HT1080 (cell line): ENCODE measurements around the gene NPY. TPM values are rescaled to one million over a fixed set of nuclear protein-coding genes. Genes with fewer than 3 reads are reported as not detected.

Source experiments
- DNase-seq: peaks from one replicate; pipeline ENCODE4 v3.0.0-alpha.2; 2015; ENCODE audit warnings: low read depth
- total RNA-seq: library from RNA; depleted of rRNA; stranded (reverse); fragments of >200 nt; shearing (Covaris generic); gene quantifications from 2 replicates; pipeline ENCODE4 v1.2.3, GENCODE V29; 2014

NPY gene
- total RNA-seq, 1 experiment from 2014 or later, result not detected

DNA sequence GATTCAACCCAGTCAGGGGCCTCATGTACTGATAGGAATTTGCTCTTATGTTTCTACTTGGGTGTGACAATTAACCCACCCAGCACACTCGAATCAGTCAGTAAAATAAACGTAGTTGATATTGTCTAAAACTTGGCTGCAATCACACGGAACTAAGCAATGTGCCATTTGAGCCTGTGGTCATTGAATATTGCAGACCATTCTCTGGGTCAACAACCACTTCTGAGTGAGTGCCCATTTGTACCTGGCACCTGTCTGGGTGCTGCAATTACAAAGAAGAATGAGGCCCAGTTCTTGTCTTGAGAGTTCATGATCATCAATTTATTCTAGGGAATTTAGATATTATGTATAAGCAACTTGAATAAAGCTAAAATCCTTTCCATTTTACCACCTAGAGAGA is 29.8 kb downstream of the NPY start:
- DNase-seq, result no peak

- DNase-seq, result no peak
These were observed 32.4 kb downstream of the NPY start for GRCh38 chr7:24316340-24316739.

GRCh38 chr7:24318326-24318725 is 34.3 kb downstream of the NPY start:
- peak; percentile 58 for DNase-seq

DNA sequence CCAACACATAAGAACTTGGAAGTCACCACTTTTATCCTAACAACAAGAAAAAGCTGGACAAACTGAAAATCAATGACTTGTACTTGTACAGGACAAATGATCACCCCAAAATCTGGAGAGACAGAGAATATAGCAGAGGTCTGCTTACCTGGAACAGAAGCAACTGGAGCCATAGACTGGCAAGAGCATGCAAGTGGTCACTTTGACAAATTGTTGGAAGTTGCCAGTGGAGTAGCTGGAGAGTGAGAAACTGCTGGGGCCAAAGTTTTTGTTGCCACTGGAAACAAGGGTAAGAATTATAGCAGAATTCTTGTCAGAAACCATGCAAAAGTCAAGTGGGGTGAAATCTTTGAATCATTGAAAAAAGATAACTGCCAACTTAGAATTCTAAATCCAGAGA is 35.2 kb downstream of the NPY start:
- DNase-seq, result no peak

- DNase-seq, result no peak
These were observed 40.0 kb downstream of the NPY start for GRCh38 chr7:24323961-24324480.

GRCh38 chr7:24325708-24326107 is 41.7 kb downstream of the NPY start:
- DNase-seq, result no peak

GRCh38 chr7:24328050-24328449 is 44.1 kb downstream of the NPY start:
- peak; percentile 10 for DNase-seq

GRCh38 chr7:24328894-24329293 is 44.9 kb downstream of the NPY start:
- DNase-seq, result no peak

DNA sequence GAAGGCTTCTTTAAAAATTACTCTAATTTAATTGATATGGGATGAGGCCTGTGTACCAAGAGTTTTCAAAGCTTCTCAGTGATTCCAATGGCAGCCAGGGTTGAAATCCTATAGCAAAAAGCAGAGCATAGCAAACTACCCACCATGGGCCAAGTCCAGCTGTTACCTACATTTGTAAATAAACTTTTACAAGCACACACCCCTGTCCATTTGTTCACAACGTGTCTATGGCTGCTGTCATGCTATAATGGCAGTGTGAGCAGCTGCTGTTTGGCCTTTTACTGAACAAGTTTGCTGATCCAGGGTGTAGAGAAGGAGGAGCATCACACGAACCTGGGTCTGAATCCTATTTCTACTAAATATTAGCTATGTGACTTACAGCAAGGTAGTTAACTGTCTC is 50.0 kb downstream of the NPY start:
- DNase-seq, result no peak

DNA sequence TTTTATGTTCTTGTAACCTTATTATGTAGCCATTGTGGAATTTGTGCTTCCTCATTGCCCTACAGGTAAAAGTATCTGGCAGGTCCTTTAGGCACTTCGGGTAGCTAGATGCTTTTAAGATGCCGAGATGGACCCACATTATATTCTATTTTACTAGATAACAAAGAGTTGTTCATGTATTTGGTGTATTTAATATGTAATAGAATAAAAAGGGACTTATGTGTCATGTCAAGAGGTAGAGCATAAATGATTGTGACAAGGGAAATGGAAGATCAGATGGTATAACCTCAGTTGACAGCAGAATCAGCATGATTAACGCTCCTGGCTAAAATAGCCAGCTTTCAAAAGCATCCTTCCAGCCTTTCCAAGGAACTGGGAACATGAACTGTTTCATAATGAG is 50.6 kb downstream of the NPY start:
- DNase-seq, result no peak

GRCh38 chr7:24336461-24336860 is 52.5 kb downstream of the NPY start:
- DNase-seq, result peak; percentile 10

DNA sequence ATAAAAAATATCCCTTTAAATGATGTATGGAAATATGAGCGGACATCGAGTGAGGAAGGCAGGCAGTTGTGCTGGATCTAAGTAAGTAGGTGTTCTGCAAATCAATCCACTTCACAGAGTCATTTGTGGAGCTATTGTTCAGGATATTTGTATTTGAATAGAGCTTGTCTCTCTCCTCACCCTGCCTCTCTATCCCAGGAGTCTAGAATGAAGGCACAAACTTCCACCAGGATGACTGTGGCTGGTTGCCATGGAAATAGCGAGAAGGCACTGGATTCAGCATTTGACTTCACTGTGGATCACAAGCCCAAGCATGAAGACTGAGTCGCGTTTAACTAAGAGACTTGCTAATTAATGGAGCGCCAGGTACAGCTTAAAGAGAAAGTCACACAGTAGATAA is 53.2 kb downstream of the NPY start:
- DNase-seq, result no peak

DNA sequence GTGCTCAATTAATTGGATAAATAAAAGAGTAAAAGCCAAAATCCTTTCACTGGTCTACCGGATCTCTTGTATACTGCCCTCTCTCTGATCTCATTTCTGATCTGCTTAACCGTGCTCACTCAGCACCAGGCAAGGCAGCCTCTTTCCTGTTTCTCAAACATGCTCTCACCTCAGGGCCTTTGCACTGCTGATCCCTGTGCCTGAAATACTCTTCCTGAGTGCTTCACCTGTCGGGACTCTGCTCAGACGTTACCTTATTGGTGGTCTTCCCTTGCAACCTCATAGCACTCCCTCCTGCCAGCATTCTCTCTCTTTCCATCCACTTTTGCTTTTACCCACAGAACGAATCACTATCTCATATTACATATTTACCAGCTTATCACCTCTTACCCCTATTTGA is 55.6 kb downstream of the NPY start:
- DNase-seq, result no peak

GRCh38 chr7:24340727-24341126 is 56.7 kb downstream of the NPY start:
- no peak for DNase-seq
